Nephron progenitor cell (in vitro differentiated cells): ENCODE measurements around the gene AMACR.
A peak's percentile ranks its signal among the peaks of the same experiment; 100 is the strongest.
"Not testable (repeated sequence)": the region's sequence is repeated elsewhere in the genome, so short reads cannot be mapped to it uniquely, and the experiment has no call there.

ENCODE experiments used
- DNase-seq: peaks from one replicate; pipeline ENCODE4 v3.0.0; 2021
- H3K27ac Mint-ChIP-seq: 2 replicates; pipeline ENCODE4 v1.8.0; 2021; ENCODE audit warnings: mild to moderate bottlenecking, moderate library complexity, mixed read lengths
- H3K27me3 Mint-ChIP-seq: 2 replicates; pipeline ENCODE4 v1.8.0; 2021; ENCODE audit warnings: mild to moderate bottlenecking, low read depth, mixed read lengths; ENCODE audit not compliant: poor library complexity
- H3K36me3 Mint-ChIP-seq: 2 replicates; pipeline ENCODE4 v1.8.0; 2021; ENCODE audit warnings: low read depth, mixed read lengths
- H3K4me1 Mint-ChIP-seq: 2 replicates; pipeline ENCODE4 v1.8.0; 2021; ENCODE audit warnings: mixed read lengths
- H3K4me3 Mint-ChIP-seq: 2 replicates; pipeline ENCODE4 v1.8.0; 2021; ENCODE audit warnings: mild to moderate bottlenecking, moderate library complexity, mixed read lengths
- H3K9me3 Mint-ChIP-seq: 2 replicates; pipeline ENCODE4 v1.8.0; 2021; ENCODE audit warnings: mild to moderate bottlenecking, moderate library complexity, mixed read lengths
- TF ChIP-seq, protein P1 (sequence below): fragments of 200-600 bp; sonication (generic); IDR thresholded peaks from 2 replicates; pipeline ENCODE4 v1.5.0; 2021; ENCODE audit warnings: antibody characterized with exemption

AMACR gene

DNA sequence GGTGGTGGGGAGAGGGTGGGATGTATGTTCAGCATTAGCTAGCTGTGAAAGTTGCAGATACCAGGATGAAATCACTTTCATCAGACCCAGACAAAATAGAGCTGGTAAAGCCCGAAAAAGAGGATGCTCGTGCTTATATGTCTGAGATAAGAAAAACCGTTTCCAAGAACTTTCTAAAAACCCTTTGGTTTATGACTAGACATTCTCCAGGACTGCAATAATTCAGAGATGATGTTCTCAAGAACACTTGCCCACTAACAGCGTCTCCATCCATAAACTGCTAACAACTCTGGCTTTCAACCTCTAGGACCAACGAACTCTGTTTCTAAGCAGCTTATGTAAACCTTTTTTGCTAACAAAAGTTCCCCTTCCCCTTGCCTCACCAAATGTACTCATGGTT lies 8.4 kb upstream of the AMACR start:
- Mint-ChIP-seq H3K27me3 (peaks cover 3% of the 10 kb centered on the region), H3K4me3 (no peak overlapping the region), H3K27ac (peak overlapping the region; percentile 43), H3K9me3 (peaks cover 9% of the 10 kb centered on the region), H3K4me1 (no peaks in the 10 kb centered on the region), H3K36me3 (peaks cover 60% of the 10 kb centered on the region)
- no peak for DNase-seq
- TF ChIP-seq, protein P1, sequence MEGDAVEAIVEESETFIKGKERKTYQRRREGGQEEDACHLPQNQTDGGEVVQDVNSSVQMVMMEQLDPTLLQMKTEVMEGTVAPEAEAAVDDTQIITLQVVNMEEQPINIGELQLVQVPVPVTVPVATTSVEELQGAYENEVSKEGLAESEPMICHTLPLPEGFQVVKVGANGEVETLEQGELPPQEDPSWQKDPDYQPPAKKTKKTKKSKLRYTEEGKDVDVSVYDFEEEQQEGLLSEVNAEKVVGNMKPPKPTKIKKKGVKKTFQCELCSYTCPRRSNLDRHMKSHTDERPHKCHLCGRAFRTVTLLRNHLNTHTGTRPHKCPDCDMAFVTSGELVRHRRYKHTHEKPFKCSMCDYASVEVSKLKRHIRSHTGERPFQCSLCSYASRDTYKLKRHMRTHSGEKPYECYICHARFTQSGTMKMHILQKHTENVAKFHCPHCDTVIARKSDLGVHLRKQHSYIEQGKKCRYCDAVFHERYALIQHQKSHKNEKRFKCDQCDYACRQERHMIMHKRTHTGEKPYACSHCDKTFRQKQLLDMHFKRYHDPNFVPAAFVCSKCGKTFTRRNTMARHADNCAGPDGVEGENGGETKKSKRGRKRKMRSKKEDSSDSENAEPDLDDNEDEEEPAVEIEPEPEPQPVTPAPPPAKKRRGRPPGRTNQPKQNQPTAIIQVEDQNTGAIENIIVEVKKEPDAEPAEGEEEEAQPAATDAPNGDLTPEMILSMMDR: no peak

DNA sequence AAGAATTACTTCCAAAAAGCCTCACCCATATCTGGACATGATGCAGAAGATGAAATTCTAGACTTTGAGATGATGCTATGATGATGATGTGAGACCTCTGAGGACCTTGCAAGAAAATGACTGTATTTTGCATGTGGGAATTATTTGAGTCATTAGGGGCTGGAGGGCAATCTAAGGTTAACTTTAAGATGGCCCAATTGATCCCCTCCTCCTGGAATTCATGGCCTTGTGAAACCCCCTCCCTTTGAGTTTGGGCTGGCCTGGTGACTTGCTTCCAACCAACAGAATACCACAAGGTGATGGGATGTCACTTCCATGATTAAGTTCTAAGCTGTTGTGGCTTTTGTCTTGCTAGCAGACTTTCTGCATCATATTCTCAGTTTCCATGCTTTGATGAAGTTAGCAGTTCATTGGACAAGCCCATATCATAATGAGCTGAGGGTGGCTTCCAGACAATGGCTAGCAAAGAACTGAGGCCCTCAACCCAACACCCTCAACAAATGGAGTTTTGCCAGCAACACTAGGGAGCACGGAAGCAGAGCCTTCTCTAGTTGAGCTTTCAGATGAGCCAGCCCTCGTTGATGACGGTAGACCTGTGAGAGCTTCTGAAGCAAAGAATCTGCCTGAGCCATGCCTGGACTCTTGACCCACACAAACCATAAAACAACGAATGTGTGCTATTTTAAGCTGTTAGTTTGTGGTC lies 7.4 kb upstream of the AMACR start:
- Mint-ChIP-seq H3K27me3 (peaks cover 3% of the 10 kb centered on the region), H3K36me3 (peaks cover 52% of the 10 kb centered on the region), H3K4me1 (peaks cover 4% of the 10 kb centered on the region), H3K9me3 (peaks cover 9% of the 10 kb centered on the region), H3K27ac (no peak overlapping the region), H3K4me3 (no peak overlapping the region)
- TF ChIP-seq, protein P1: no peak
- DNase-seq: no peak

DNA sequence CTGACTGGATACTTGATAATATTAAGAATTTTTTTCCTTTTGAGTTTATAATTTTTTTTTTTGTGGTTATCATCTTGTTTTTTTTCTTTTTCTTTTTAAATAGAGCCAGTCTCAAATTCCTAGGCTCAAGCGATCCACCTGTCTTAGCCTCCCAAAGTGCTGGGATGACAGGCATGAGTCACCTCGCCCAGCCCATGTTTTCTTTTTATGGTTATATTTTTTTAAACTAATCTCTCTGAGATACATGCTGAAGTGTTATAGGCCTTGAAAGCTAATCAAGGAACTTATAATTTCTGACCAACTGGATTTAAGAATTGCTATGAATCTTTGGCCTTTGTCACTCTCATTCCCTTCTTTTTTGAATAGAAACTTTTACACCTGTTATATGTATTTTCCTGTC lies 6.8 kb upstream of the AMACR start:
- TF ChIP-seq, protein P1: no peak
- no peak for DNase-seq
- H3K4me3 Mint-ChIP-seq: no peak overlapping the region
- peaks cover 45% of the 10 kb centered on the region for H3K36me3 Mint-ChIP-seq
- peaks cover 10% of the 10 kb centered on the region for H3K4me1 Mint-ChIP-seq
- peaks cover 9% of the 10 kb centered on the region for H3K9me3 Mint-ChIP-seq
- no peak overlapping the region for H3K27ac Mint-ChIP-seq
- peaks cover 3% of the 10 kb centered on the region for H3K27me3 Mint-ChIP-seq

DNA sequence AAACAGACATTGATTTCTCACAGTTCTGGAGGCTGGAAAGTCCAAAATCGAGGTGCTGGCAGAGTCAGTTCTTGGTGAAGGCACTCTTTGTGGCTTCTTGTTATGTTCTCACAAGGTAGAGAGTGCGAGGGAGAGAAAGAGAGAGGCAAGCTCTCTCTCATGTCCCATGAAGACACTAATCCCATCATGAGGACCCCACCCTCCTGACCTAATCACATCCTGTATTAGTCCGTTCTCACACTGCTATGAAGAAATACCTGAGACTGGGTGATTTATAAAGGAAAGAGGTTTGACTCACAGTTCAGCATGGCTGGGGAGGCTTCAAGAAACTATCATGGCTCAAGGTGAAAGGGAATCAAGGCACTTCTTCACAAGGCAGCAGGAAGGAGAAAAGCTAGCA lies 5.7 kb upstream of the AMACR start:
- H3K36me3 Mint-ChIP-seq: peaks cover 37% of the 10 kb centered on the region
- no peak for DNase-seq
- TF ChIP-seq, protein P1: no peak
- H3K9me3 Mint-ChIP-seq: peaks cover 9% of the 10 kb centered on the region
- peaks cover 21% of the 10 kb centered on the region for H3K4me1 Mint-ChIP-seq
- no peak overlapping the region for H3K4me3 Mint-ChIP-seq
- H3K27me3 Mint-ChIP-seq: peaks cover 3% of the 10 kb centered on the region
- H3K27ac Mint-ChIP-seq: no peak overlapping the region

DNA sequence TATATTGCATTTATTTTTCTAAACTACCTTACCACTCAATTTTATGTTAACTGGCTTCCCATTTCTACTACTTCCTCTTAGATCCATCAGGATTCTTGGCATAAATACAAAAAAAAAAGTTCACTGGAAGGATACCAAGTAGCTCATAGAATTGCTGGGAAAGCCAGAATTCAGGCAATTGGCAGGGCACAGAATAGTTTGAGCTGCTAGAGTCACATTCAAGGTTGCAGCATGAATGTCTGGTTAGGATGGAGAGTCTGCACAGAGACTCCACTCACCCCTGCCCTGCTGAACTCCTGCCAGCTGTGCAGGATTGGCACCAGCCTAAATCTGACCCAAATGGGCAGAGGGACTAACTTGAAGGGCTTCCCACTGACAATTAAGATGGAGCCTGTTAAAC lies 4.9 kb upstream of the AMACR start:
- TF ChIP-seq, protein P1: no peak
- Mint-ChIP-seq H3K36me3 (peaks cover 32% of the 10 kb centered on the region), H3K9me3 (peaks cover 9% of the 10 kb centered on the region), H3K4me3 (no peak overlapping the region), H3K27ac (no peak overlapping the region), H3K4me1 (peaks cover 25% of the 10 kb centered on the region), H3K27me3 (peaks cover 3% of the 10 kb centered on the region)
- DNase-seq: no peak

DNA sequence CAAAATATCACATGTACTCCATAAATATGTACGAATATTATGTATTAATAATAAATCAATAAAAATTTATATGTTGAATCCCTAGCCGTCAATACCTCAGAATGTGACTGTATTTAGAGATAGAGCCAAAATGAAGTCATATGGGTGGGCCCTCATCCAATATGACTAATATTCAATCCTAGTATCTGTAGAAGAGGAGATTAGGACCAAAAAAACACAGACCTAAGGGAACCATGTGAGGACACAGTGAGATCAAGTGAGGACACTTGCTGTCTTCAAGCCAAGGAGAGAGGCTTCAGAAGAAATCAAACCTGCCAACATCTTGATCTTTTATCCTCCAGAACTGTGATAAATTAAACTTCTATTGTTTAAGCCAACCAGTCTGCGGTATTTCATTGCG lies 3.7 kb upstream of the AMACR start:
- Mint-ChIP-seq H3K4me1 (peaks cover 33% of the 10 kb centered on the region), H3K9me3 (peaks cover 9% of the 10 kb centered on the region), H3K4me3 (no peak overlapping the region), H3K27ac (no peak overlapping the region), H3K36me3 (peaks cover 21% of the 10 kb centered on the region), H3K27me3 (peaks cover 3% of the 10 kb centered on the region)
- no peak for DNase-seq
- TF ChIP-seq, protein P1: no peak

DNA sequence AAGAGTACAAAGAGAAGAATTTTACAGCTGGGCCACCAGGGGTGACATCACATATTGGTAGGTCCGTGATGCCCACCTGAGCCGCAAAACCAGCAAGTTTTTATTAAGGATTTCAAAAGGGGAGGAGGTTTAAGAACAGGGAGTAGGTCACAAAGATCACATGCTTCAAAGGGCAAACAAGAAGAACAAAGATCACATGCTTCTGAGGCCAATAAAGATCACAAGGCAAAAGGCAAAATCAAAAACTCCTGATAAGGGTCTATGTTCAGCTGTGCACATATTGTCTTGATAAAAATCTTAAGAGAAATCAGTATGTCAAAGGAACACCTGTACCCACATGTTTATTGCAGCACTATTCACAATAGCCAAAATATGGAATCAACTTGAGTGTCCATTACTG lies 2.3 kb upstream of the AMACR start:
- H3K27ac Mint-ChIP-seq, DNase-seq, H3K9me3 Mint-ChIP-seq, H3K4me3 Mint-ChIP-seq, H3K27me3 Mint-ChIP-seq: not testable (repeated sequence)
- peaks cover 18% of the 10 kb centered on the region for H3K36me3 Mint-ChIP-seq
- H3K4me1 Mint-ChIP-seq: peaks cover 47% of the 10 kb centered on the region
